Left ventricle myocardium inferior (tissue), 1 donor: Measurements from ENCODE around the gene CAPN8. TPM values are rescaled to one million over a fixed set of nuclear protein-coding genes. Genes with fewer than 3 reads are reported as not detected.

Experiments used
- DNase-seq: peaks from one replicate; pipeline ENCODE4 v3.0.0-alpha.2; 2020
- H3K27ac ChIP-seq: fragments of 200-600 bp; replicated peaks from 2 replicates; pipeline ENCODE4 v1.8.0; 2021
- H3K27me3 ChIP-seq: fragments of 200-600 bp; 2 replicates; pipeline ENCODE4 v1.8.0; 2021; ENCODE audit warnings: low read depth
- H3K36me3 ChIP-seq: fragments of 200-600 bp; 2 replicates; pipeline ENCODE4 v1.8.0; 2021
- H3K4me1 ChIP-seq: fragments of 200-600 bp; 2 replicates; pipeline ENCODE4 v1.8.0; 2021
- H3K4me3 ChIP-seq: fragments of 200-600 bp; 2 replicates; pipeline ENCODE4 v1.8.0; 2021; ENCODE audit warnings: mild to moderate bottlenecking, moderate library complexity
- H3K9me3 ChIP-seq: fragments of 200-600 bp; replicated peaks from 2 replicates; pipeline ENCODE4 v1.8.0; 2021
- intact Hi-C: fragments of 100-400 bp; cut with micrococcal nuclease; formaldehyde crosslinking; loops from one replicate; pipeline ENCODE4 v1.11.0; 2022
- total RNA-seq: library from RNA; stranded (reverse); fragmentation: NEBNext Ultra II Directional; extraction: Animal tissue kit (Norgen Biotek cat#: 25700); gene quantifications from one replicate; pipeline ENCODE4 v1.2.1, GENCODE V29; 2021
- TF ChIP-seq, protein P1 (sequence below): fragments of 200-600 bp; IDR thresholded peaks from 2 replicates; pipeline ENCODE4 v1.8.0; 2021; ENCODE audit warnings: antibody characterized with exemption, mild to moderate bottlenecking, borderline replicate concordance
- donor health status: DM: no; HTN: yes; CAD: no; lungs with severe emphysema.

CAPN8 gene
- total RNA-seq, 1 donor from 2014 or later, result not detected

- H3K27ac ChIP-seq, result no peak overlapping the region
- intact Hi-C loops, result no loop called here
- H3K9me3 ChIP-seq, result no peaks in the 10 kb centered on the region
- H3K27me3 ChIP-seq, result no peaks in the 10 kb centered on the region
- DNase-seq, result no peak
- no peak overlapping the region for H3K4me3 ChIP-seq
- H3K4me1 ChIP-seq, result peaks cover 9% of the 10 kb centered on the region
- TF ChIP-seq, protein P1, sequence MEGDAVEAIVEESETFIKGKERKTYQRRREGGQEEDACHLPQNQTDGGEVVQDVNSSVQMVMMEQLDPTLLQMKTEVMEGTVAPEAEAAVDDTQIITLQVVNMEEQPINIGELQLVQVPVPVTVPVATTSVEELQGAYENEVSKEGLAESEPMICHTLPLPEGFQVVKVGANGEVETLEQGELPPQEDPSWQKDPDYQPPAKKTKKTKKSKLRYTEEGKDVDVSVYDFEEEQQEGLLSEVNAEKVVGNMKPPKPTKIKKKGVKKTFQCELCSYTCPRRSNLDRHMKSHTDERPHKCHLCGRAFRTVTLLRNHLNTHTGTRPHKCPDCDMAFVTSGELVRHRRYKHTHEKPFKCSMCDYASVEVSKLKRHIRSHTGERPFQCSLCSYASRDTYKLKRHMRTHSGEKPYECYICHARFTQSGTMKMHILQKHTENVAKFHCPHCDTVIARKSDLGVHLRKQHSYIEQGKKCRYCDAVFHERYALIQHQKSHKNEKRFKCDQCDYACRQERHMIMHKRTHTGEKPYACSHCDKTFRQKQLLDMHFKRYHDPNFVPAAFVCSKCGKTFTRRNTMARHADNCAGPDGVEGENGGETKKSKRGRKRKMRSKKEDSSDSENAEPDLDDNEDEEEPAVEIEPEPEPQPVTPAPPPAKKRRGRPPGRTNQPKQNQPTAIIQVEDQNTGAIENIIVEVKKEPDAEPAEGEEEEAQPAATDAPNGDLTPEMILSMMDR, result no peak
- H3K36me3 ChIP-seq, result no peaks in the 10 kb centered on the region
These were observed 14.1 kb downstream of the CAPN8 start for GRCh38 chr1:223651291-223651991.

DNA sequence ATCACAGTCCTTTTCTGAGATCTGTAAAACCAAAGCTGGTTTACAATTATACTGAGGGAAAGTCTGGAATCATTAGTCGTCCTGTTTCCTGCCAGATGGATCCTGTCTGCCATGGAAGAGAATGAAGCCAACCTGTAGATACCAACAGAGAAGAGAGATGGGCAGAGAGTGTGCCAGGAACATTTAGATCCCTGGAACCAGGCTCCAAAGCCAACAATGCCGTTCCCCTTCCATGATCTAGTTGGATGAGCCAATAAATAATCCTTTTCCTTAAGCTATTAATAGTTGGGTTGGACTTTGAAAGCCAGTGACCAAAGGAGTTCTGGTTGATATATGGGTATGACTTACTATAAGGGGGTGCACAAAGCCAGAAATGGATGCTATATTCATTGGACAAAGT lies 15.0 kb downstream of the CAPN8 start:
- no peak overlapping the region for H3K4me3 ChIP-seq
- DNase-seq, result no peak
- H3K27ac ChIP-seq, result no peak overlapping the region
- H3K27me3 ChIP-seq, result no peaks in the 10 kb centered on the region
- intact Hi-C loops, result no loop called here
- TF ChIP-seq, protein P1, result no peak
- no peaks in the 10 kb centered on the region for H3K9me3 ChIP-seq
- H3K36me3 ChIP-seq, result no peaks in the 10 kb centered on the region
- H3K4me1 ChIP-seq, result peaks cover 9% of the 10 kb centered on the region

- Histone ChIP-seq H3K9me3 (no peaks in the 10 kb centered on the region), H3K27ac (no peak overlapping the region), H3K27me3 (no peaks in the 10 kb centered on the region), H3K4me1 (peaks cover 9% of the 10 kb centered on the region), H3K4me3 (no peak overlapping the region), H3K36me3 (no peaks in the 10 kb centered on the region)
- no peak for DNase-seq
- TF ChIP-seq, protein P1, result no peak
- intact Hi-C loops, result no loop called here
These were observed 16.3 kb downstream of the CAPN8 start for GRCh38 chr1:223649222-223649621.

DNA sequence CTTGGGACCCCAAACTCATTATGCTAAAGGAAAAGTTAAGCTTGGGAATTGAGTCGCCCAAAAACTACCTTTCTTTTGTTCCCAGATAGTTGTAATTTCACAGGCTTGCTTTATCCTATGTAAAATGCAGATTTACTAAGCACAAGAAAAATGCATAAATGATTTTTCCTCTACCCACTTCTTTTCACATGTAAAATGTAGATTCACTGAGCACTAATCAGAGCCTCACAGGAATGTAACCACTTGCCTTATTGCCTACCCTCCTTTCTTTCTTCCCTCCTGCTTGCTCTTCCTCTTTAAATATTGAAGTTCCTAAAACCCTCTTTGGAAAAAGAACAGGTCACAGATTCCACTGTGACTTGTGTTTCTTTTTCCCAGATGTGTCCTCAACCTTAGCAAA lies 18.3 kb downstream of the CAPN8 start:
- Histone ChIP-seq H3K4me3 (no peak overlapping the region), H3K27ac (no peak overlapping the region), H3K4me1 (peaks cover 9% of the 10 kb centered on the region), H3K27me3 (no peaks in the 10 kb centered on the region), H3K36me3 (no peaks in the 10 kb centered on the region), H3K9me3 (no peaks in the 10 kb centered on the region)
- DNase-seq, result no peak
- intact Hi-C loops, result no loop called here
- TF ChIP-seq, protein P1, result no peak

GRCh38 chr1:223645903-223646302 lies 19.6 kb downstream of the CAPN8 start:
- Histone ChIP-seq H3K4me3 (no peak overlapping the region), H3K36me3 (no peaks in the 10 kb centered on the region), H3K27ac (no peak overlapping the region), H3K9me3 (no peaks in the 10 kb centered on the region), H3K4me1 (peaks cover 6% of the 10 kb centered on the region), H3K27me3 (peaks cover 9% of the 10 kb centered on the region)
- TF ChIP-seq, protein P1, result no peak
- DNase-seq, result no peak
- intact Hi-C loops, result no loop called here
